Measurements from ENCODE around the gene LRP1B. TPM values are rescaled to one million over a fixed set of nuclear protein-coding genes. Genes with fewer than 3 reads are reported as not detected.

Gene LRP1B
- total and polyA plus RNA-seq, 4 donors, result 0.01 to 0.84 (median 0.17) TPM

DNA sequence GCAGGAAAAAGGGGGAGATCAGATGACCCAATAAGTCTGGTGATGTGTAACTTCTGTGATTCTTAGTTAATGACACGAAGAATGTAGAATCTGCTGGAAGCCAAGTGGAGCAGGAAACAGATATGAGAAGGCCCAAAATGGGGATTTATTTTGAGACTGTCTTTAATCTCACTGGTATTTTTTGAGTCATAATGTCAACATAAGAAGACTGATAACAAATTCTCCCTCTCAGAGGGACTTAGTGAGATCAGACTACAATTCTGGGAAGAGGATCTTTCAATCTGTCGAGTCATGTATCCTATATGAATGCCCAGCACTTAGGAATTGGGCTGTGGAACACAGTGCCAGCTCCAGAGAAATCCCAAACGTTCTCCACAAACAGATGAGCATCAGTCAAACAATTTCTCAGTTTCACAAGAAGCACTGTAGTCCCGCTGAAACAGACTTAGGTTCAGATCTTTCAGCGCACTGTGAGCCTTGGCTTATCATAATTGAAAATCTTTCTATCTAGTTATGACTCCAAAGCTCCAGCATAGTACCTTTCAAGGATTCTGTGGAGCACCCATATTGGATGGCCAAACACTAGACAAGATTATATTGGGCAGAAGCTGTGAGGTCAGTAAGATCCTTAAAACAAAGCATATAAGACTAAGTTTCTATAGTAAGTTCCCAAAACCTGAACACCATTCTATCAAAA, 738.2 kb downstream of the LRP1B start:
- Histone ChIP-seq H3K27me3 (ENCODE audit: control insufficient read depth in 4 of 4, insufficient read depth in 4 of 4, low read length in 3 of 4) (no peaks in the 10 kb centered on the region), H3K9ac (ENCODE audit: low read depth in 1 of 2, low read length in 2 of 2) (no peak overlapping the region), H3K4me1 (ENCODE audit: control insufficient read depth in 4 of 4, insufficient read depth in 4 of 4, low read length in 3 of 4) (no peaks in the 10 kb centered on the region), H3K36me3 (ENCODE audit: control insufficient read depth in 4 of 4, insufficient read depth in 3 of 4, low read depth in 1 of 4, low read length in 3 of 4) (no peaks in the 10 kb centered on the region), H3K9me3 (ENCODE audit: control insufficient read depth in 4 of 4, low read length in 3 of 4) (no peaks in the 10 kb centered on the region), H3K27ac (ENCODE audit: low read depth in 1 of 2, low read length in 2 of 2) (no peak overlapping the region), H3K4me3 (ENCODE audit: low read depth in 1 of 3, low read length in 3 of 3) (no peak overlapping the region)
- 70% methylated on average over 5 of the region's 5 CpGs for WGBS
- TF ChIP-seq TAF1 (conservative IDR thresholded peaks at IDR 0.05) (no peak), HNF4G (IDR thresholded peaks at IDR 0.05) (no peak), JUND (IDR thresholded peaks at IDR 0.05) (no peak), YY1 (IDR thresholded peaks at IDR 0.05) (no peak)
- TF ChIP-seq, protein P1, sequence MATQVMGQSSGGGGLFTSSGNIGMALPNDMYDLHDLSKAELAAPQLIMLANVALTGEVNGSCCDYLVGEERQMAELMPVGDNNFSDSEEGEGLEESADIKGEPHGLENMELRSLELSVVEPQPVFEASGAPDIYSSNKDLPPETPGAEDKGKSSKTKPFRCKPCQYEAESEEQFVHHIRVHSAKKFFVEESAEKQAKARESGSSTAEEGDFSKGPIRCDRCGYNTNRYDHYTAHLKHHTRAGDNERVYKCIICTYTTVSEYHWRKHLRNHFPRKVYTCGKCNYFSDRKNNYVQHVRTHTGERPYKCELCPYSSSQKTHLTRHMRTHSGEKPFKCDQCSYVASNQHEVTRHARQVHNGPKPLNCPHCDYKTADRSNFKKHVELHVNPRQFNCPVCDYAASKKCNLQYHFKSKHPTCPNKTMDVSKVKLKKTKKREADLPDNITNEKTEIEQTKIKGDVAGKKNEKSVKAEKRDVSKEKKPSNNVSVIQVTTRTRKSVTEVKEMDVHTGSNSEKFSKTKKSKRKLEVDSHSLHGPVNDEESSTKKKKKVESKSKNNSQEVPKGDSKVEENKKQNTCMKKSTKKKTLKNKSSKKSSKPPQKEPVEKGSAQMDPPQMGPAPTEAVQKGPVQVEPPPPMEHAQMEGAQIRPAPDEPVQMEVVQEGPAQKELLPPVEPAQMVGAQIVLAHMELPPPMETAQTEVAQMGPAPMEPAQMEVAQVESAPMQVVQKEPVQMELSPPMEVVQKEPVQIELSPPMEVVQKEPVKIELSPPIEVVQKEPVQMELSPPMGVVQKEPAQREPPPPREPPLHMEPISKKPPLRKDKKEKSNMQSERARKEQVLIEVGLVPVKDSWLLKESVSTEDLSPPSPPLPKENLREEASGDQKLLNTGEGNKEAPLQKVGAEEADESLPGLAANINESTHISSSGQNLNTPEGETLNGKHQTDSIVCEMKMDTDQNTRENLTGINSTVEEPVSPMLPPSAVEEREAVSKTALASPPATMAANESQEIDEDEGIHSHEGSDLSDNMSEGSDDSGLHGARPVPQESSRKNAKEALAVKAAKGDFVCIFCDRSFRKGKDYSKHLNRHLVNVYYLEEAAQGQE (IDR thresholded peaks at IDR 0.05), result no peak
- DNase-seq (ENCODE audit: low spot score), result no peak

DNA sequence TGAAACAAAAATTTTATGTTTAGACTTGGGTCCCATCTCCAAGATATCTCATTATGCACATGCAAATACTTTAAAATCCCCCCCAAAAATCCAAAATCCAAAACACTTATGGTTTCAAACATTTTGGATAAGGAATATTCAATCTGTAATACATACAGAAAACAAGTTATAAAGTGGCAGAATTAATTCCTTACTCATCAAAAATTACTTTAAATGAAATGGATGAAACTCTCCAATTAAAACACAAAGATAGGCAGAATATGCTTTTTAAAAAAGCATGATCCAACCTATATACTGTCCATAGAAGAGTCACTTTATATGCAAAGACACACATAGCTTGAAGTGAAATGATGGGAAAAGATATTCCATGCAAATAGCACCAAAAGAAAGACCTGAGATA, 744.6 kb downstream of the LRP1B start:
- TF ChIP-seq NR2F2 (IDR thresholded peaks at IDR 0.05) (no peak), YY1 (IDR thresholded peaks at IDR 0.05) (no peak), RXRA (IDR thresholded peaks at IDR 0.05) (no peak), FOXA2 (IDR thresholded peaks at IDR 0.05) (no peak), GABPA (IDR thresholded peaks at IDR 0.05 in 1 of 2, conservative IDR thresholded peaks at IDR 0.05 in 1 of 2) (no peak), FOXA1 (IDR thresholded peaks at IDR 0.05) (no peak), RAD21 (IDR thresholded peaks at IDR 0.05) (no peak), JUND (IDR thresholded peaks at IDR 0.05) (no peak), HNF4G (IDR thresholded peaks at IDR 0.05) (no peak), HNF4A (conservative IDR thresholded peaks at IDR 0.05) (no peak), SP1 (IDR thresholded peaks at IDR 0.05) (no peak), EGR1 (IDR thresholded peaks at IDR 0.05; ENCODE audit: low read depth in 2 of 2) (no peak)
- TF ChIP-seq, protein P2, sequence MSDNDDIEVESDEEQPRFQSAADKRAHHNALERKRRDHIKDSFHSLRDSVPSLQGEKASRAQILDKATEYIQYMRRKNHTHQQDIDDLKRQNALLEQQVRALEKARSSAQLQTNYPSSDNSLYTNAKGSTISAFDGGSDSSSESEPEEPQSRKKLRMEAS (IDR thresholded peaks at IDR 0.05), result no peak
- TF ChIP-seq, protein P3, sequence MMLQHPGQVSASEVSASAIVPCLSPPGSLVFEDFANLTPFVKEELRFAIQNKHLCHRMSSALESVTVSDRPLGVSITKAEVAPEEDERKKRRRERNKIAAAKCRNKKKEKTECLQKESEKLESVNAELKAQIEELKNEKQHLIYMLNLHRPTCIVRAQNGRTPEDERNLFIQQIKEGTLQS (IDR thresholded peaks at IDR 0.05), result no peak
- TF ChIP-seq, protein P4, sequence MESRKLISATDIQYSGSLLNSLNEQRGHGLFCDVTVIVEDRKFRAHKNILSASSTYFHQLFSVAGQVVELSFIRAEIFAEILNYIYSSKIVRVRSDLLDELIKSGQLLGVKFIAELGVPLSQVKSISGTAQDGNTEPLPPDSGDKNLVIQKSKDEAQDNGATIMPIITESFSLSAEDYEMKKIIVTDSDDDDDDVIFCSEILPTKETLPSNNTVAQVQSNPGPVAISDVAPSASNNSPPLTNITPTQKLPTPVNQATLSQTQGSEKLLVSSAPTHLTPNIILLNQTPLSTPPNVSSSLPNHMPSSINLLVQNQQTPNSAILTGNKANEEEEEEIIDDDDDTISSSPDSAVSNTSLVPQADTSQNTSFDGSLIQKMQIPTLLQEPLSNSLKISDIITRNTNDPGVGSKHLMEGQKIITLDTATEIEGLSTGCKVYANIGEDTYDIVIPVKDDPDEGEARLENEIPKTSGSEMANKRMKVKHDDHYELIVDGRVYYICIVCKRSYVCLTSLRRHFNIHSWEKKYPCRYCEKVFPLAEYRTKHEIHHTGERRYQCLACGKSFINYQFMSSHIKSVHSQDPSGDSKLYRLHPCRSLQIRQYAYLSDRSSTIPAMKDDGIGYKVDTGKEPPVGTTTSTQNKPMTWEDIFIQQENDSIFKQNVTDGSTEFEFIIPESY (IDR thresholded peaks at IDR 0.05), result no peak
- TF ChIP-seq, protein P5, sequence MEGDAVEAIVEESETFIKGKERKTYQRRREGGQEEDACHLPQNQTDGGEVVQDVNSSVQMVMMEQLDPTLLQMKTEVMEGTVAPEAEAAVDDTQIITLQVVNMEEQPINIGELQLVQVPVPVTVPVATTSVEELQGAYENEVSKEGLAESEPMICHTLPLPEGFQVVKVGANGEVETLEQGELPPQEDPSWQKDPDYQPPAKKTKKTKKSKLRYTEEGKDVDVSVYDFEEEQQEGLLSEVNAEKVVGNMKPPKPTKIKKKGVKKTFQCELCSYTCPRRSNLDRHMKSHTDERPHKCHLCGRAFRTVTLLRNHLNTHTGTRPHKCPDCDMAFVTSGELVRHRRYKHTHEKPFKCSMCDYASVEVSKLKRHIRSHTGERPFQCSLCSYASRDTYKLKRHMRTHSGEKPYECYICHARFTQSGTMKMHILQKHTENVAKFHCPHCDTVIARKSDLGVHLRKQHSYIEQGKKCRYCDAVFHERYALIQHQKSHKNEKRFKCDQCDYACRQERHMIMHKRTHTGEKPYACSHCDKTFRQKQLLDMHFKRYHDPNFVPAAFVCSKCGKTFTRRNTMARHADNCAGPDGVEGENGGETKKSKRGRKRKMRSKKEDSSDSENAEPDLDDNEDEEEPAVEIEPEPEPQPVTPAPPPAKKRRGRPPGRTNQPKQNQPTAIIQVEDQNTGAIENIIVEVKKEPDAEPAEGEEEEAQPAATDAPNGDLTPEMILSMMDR (IDR thresholded peaks at IDR 0.05; ENCODE audit: low read depth, low read length, missing input control), result no peak
- TF ChIP-seq, protein P1 (IDR thresholded peaks at IDR 0.05), result no peak
- H3K36me3 ChIP-seq (ENCODE audit: control insufficient read depth in 4 of 4, insufficient read depth in 3 of 4, low read depth in 1 of 4, low read length in 3 of 4), result no peaks in the 10 kb centered on the region
- no peak for DNase-seq (ENCODE audit: low spot score)
- no peaks in the 10 kb centered on the region for H3K27me3 ChIP-seq (ENCODE audit: control insufficient read depth in 4 of 4, insufficient read depth in 4 of 4, low read length in 3 of 4)
- no peaks in the 10 kb centered on the region for H3K9me3 ChIP-seq (ENCODE audit: control insufficient read depth in 4 of 4, low read length in 3 of 4)
- H3K4me3 ChIP-seq (ENCODE audit: low read depth in 1 of 3, low read length in 3 of 3), result no peak overlapping the region
- no peak overlapping the region for H3K9ac ChIP-seq (ENCODE audit: low read depth in 1 of 2, low read length in 2 of 2)
- no peaks in the 10 kb centered on the region for H3K4me1 ChIP-seq (ENCODE audit: control insufficient read depth in 4 of 4, insufficient read depth in 4 of 4, low read length in 3 of 4)
- H3K27ac ChIP-seq (ENCODE audit: low read depth in 1 of 2, low read length in 2 of 2), result no peak overlapping the region
